ENCODE measurements around the gene FASTKD3. TPM values are rescaled to one million over a fixed set of nuclear protein-coding genes. Genes with fewer than 3 reads are reported as not detected.

FASTKD3 gene
- total and polyA plus RNA-seq, 2 donors (not counting 3 experiments of a cell fraction or from before 2014, with no cell fraction given) = 5.5 to 9.6 TPM

- Histone ChIP-seq H3K27me3 (ENCODE audit: control insufficient read depth in 2 of 2, insufficient read depth in 2 of 2, low read length in 2 of 2) (peaks cover 20 to 23% of the 10 kb centered on the region in 2 experiments), H3K4me3 (replicated peaks in 1 of 3; ENCODE audit: insufficient read depth in 1 of 3, low read depth in 1 of 3, low read length in 3 of 3) (no peak overlapping the region), H3K4me1 (ENCODE audit: control insufficient read depth, extremely low read depth, insufficient read depth, low read length) (no peaks in the 10 kb centered on the region), H3K36me3 (ENCODE audit: control insufficient read depth in 2 of 2, extremely low read depth in 1 of 2, insufficient read depth in 2 of 2, low read length in 2 of 2) (no peaks in the 10 kb centered on the region), H3K9me1 (replicated peaks; ENCODE audit: control insufficient read depth, extremely low read depth, insufficient read depth, low read length) (no peaks in the 10 kb centered on the region), H4K20me1 (replicated peaks; ENCODE audit: control insufficient read depth, extremely low read depth, insufficient read depth, low read length) (no peaks in the 10 kb centered on the region), H3K4me2 (ENCODE audit: insufficient read depth, low read length) (no peak overlapping the region), H3K9ac (replicated peaks; ENCODE audit: extremely low read depth, insufficient read depth, low read length) (no peak overlapping the region), H2AFZ (ENCODE audit: low read depth, low read length) (no peak overlapping the region), H3K79me2 (ENCODE audit: control insufficient read depth, insufficient read depth, low read length) (no peaks in the 10 kb centered on the region), H3K9me3 (replicated peaks; ENCODE audit: control insufficient read depth, insufficient read depth, low read length) (no peaks in the 10 kb centered on the region), H3K27ac (ENCODE audit: insufficient read depth, low read depth, low read length) (no peak overlapping the region)
- ChIA-PET CTCF (no interaction called here), POLR2A (no interaction called here)
- FAIRE-seq (no peak), DNase-seq (ENCODE audit: low read depth, low spot score) (no peak)
- intact Hi-C loops (cut with micrococcal nuclease) (no loop called here), dilution Hi-C loops (cut with MboI; ENCODE audit: extremely low pct_ligation_motif_present, low sequenced_read_pairs) (no loop called here)
- TF ChIP-seq MAX (IDR thresholded peaks at IDR 0.05; ENCODE audit: insufficient read depth, insufficient read length) (no peak), MYC (IDR thresholded peaks at IDR 0.05; ENCODE audit: low read depth, low read length) (no peak), EZH2 (IDR thresholded peaks at IDR 0.05; ENCODE audit: borderline replicate concordance, low read depth, low read length, severe bottlenecking) (no peak), FOS (IDR thresholded peaks at IDR 0.05; ENCODE audit: borderline replicate concordance, insufficient read depth, low read length) (no peak), GATA2 (IDR thresholded peaks at IDR 0.05; ENCODE audit: insufficient read depth, insufficient read length, low read depth, low read length) (no peak), JUN (IDR thresholded peaks at IDR 0.05; ENCODE audit: borderline replicate concordance, insufficient read depth, insufficient read length, low read depth) (no peak)
- no TSS peak for BruUV-seq (replicated peaks)
These were observed 23.9 kb downstream of the FASTKD3 start for GRCh38 chr5:7844901-7845300.

- no peaks in the 10 kb centered on the region for H4K20me1 ChIP-seq (replicated peaks; ENCODE audit: control insufficient read depth, extremely low read depth, insufficient read depth, low read length)
- H3K9ac ChIP-seq (replicated peaks; ENCODE audit: extremely low read depth, insufficient read depth, low read length) = no peak overlapping the region
- FAIRE-seq (no peak), DNase-seq (ENCODE audit: low read depth, low spot score) (no peak)
- H3K4me1 ChIP-seq (ENCODE audit: control insufficient read depth, extremely low read depth, insufficient read depth, low read length) = no peaks in the 10 kb centered on the region
- H3K9me1 ChIP-seq (replicated peaks; ENCODE audit: control insufficient read depth, extremely low read depth, insufficient read depth, low read length) = no peaks in the 10 kb centered on the region
- H2AFZ ChIP-seq (ENCODE audit: low read depth, low read length) = no peak overlapping the region
- intact Hi-C loops (cut with micrococcal nuclease) = no loop called here
- H3K36me3 ChIP-seq (ENCODE audit: control insufficient read depth in 2 of 2, extremely low read depth in 1 of 2, insufficient read depth in 2 of 2, low read length in 2 of 2) = no peaks in the 10 kb centered on the region
- ChIA-PET CTCF (no interaction called here), POLR2A (no interaction called here)
- no peaks in the 10 kb centered on the region for H3K79me2 ChIP-seq (ENCODE audit: control insufficient read depth, insufficient read depth, low read length)
- H3K27me3 ChIP-seq (ENCODE audit: control insufficient read depth in 2 of 2, insufficient read depth in 2 of 2, low read length in 2 of 2) = peaks cover 2 to 5% of the 10 kb centered on the region in 2 experiments
- H3K27ac ChIP-seq (ENCODE audit: insufficient read depth, low read depth, low read length) = no peak overlapping the region
- dilution Hi-C loops (cut with MboI; ENCODE audit: extremely low pct_ligation_motif_present, low sequenced_read_pairs) = no loop called here
- H3K9me3 ChIP-seq (replicated peaks; ENCODE audit: control insufficient read depth, insufficient read depth, low read length) = no peaks in the 10 kb centered on the region
- BruUV-seq (replicated peaks) = no TSS peak
- H3K4me3 ChIP-seq (replicated peaks in 1 of 3; ENCODE audit: insufficient read depth in 1 of 3, low read depth in 1 of 3, low read length in 3 of 3) = no peak overlapping the region
- no peak overlapping the region for H3K4me2 ChIP-seq (ENCODE audit: insufficient read depth, low read length)
- no peak for TF ChIP-seq POLR2AphosphoS5 (IDR thresholded peaks at IDR 0.05; ENCODE audit: insufficient read depth, low read depth, low read length)
- no peak for TF ChIP-seq CTCF (IDR thresholded peaks at IDR 0.05; ENCODE audit: extremely low read depth in 1 of 2, insufficient read depth in 1 of 2, low read depth in 1 of 2, low read length in 2 of 2)
- TF ChIP-seq GATA2 (IDR thresholded peaks at IDR 0.05; ENCODE audit: insufficient read depth, insufficient read length, low read depth, low read length) = no peak
- TF ChIP-seq MAX (IDR thresholded peaks at IDR 0.05; ENCODE audit: insufficient read depth, insufficient read length) = no peak
- TF ChIP-seq MYC (IDR thresholded peaks at IDR 0.05; ENCODE audit: low read depth, low read length) = no peak
- no peak for TF ChIP-seq FOS (IDR thresholded peaks at IDR 0.05; ENCODE audit: borderline replicate concordance, insufficient read depth, low read length)
- no peak for TF ChIP-seq EZH2 (IDR thresholded peaks at IDR 0.05; ENCODE audit: borderline replicate concordance, low read depth, low read length, severe bottlenecking)
- no peak for TF ChIP-seq JUN (IDR thresholded peaks at IDR 0.05; ENCODE audit: borderline replicate concordance, insufficient read depth, insufficient read length, low read depth)
These were observed 26.3 kb downstream of the FASTKD3 start for GRCh38 chr5:7842531-7842930.
